ENCODE data around the gene ST8SIA5.
A peak's percentile ranks its signal among the peaks of the same experiment; 100 is the strongest.

Gene ST8SIA5

DNA sequence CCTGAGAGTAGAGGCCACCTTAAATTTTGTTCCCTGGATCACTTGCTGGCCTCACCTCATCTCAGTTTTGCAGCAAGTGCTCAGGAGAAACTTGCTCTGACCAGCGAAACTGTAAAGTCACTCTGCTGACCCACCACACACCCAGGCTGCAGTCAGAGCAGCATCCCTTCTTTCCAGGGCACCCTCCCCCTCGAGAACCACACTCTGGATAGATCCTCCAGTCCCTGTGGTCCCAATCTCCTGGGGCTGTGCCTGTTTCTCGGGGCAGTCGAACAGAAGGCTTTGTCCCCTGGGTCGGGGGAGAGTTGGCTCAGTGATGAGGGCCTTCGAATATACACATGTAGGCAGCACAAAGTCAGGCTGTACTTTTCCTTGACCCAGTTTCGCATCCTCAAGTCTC, 18.4 kb downstream of the ST8SIA5 start:
- no peak for DNase-seq (ENCODE audit: low spot score)

DNA sequence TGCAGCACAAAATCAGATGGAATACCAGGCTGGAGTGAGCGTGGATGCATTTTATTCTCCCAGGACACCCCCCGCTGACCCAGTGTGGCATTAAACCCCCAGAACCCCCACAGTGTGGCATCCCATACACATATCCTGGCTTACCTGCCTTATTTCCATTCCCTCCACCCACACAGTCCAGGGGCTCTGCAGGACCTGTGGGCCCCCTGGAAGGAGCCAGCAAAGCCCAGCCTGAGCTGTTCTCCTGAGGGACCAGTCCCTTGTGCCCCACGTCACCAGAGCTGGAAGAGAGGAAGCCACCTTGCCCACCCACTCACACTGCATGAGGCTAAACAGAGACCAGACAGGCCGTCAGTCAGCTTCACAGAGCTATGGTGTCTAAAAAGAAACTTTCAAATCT, 20.1 kb downstream of the ST8SIA5 start:
- DNase-seq (ENCODE audit: low spot score): no peak

DNA sequence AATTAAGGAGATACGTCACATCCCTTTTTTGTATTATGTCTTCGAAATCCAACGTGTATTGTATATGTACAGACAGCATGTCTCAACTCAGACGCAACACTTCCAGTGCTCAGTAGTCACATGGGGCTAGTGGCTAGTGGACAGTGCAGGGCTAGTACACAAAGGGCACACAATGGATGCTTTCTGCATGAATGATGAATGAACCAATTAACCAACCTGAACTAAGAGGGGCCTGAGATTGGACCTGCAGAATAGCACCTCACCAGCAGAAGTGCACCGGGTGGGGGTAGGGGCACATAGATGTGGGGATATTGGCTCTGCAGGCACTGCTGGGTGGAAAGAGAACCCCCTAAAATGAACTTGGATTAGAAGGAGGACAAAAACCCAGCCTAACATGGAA, 20.7 kb downstream of the ST8SIA5 start:
- DNase-seq (ENCODE audit: low spot score): peak; percentile 84

DNA sequence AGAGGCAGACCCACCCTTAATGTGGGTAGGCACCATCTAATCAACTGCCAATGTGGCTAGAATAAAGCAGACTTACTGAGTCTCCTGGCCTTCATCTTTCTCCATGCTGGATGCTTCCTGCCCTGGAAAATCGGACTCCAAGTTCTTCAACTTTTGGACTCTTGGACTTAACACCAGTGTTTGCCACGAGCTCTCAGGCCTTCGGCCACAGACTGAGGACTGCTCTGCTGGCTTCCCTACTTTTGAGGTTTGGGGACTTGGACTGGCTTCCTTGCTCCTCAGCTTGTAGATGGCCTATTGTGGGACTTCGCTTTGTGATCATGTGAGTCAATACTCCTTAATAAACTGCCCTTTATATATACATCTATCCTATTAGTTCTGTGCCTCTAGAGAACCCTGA, 21.9 kb downstream of the ST8SIA5 start:
- no peak for DNase-seq (ENCODE audit: low spot score)

DNA sequence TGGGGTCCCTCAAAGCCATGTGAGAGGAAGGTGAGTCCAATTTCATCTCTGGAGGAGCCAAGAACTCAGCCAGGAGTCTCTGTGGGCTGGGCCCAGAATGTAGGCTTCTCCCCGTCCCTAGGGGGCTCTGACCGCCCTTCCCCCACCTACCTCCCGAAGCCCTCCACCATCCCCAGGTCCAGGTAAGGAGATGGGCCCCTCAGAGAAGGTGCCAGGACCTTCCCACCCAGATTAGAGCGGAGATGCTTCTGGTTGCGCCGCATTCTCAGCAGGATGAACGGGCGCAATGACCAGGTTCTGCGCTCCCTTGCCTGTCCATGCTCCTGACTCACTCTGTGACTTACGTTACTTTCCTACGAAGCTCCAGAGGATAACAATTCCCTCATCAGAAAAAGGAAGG, 23.0 kb downstream of the ST8SIA5 start:
- no peak for DNase-seq (ENCODE audit: low spot score)

DNA sequence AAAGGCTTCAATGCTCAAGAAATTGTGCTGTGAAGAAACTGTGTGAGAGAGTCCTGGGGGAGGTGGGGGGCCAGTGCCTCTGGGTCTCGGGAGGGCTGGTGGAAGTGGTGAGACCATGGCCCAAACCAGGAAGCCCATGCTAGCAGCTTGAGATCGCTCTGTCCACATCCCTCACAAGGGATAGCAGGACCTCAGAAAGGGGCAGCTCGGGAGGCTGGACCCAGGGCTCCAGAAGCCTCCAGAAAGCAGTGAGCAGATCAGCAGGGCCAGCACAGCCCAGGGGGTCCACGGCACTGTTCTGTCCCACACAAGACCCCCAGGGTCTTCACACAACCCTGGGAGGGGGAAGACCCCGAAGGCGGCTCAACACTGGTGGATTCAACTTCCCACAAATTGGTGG, 24.1 kb downstream of the ST8SIA5 start:
- no peak for DNase-seq (ENCODE audit: low spot score)

DNA sequence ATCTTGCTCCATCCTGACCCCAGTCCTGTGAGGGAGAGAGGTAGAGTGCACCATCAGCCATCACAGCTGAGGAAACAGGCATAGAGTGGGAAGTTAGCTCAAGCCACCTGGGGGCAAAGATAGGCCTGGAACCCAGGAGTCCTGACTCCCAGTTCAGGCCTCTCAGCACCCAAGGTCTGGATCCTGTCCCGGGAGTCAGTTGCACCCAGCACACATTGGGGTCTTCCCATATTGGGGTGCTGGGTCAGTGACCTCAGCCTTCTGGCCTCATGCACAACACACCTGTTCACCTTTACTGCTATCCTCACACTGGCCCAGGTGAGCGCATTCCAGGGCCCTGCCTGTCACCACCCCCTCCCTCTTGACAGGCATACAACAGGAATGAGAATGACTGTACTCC, 24.7 kb downstream of the ST8SIA5 start:
- DNase-seq (ENCODE audit: low spot score): no peak

DNA sequence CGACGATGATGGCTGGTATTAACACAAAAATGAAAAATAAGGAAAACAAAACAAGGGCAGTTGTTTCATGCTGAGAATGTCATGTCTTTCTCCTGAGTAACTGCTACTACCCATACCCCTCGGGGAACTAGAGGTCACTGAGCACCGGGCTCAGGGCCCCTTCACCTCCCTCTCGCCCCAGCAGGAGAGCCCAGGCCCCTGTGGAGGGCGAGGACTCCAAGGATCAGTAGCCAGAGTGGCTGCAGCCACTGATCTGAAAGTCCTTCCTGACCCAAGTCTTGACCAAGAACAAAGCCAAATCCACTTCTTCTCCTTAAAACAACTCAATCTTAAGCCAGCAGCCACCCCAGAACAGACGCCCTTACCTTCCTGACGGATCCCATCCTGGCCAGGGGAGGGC, 25.5 kb downstream of the ST8SIA5 start:
- no peak for DNase-seq (ENCODE audit: low spot score)

DNA sequence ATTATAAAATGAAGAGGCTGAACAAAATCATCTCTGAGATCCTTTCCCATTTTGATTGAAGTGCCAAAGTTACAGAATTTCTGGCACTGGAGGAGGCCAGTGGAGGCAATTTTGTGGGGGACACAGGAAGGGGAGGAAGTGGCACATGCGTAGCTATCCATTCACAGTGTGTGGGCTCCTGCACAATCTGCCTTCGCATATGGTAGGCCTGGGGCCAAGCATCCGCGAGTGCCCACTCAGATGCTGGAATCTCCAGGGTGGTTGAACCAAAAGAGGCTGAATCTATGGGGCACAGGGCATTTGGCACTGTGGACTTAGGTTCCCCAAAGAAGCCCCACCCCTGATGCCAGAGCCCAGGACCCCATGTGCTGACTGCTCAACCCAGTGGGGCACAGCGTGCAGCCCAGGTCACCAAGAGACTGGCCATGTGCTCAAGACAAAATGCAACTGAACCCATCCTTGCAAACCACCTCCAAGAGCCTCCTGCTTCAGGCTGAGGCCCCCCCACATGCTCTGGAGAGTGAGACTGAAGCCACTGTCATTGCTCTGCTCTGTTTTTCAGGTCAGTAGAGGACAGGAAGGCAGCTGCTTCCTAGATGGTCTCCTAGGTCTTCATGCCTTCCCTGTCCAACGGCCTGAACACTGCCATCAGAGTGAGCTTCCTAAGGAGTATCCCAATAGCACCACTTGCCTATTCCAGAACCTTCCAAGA, 28.5 kb downstream of the ST8SIA5 start:
- no peak for DNase-seq (ENCODE audit: low spot score)

DNA sequence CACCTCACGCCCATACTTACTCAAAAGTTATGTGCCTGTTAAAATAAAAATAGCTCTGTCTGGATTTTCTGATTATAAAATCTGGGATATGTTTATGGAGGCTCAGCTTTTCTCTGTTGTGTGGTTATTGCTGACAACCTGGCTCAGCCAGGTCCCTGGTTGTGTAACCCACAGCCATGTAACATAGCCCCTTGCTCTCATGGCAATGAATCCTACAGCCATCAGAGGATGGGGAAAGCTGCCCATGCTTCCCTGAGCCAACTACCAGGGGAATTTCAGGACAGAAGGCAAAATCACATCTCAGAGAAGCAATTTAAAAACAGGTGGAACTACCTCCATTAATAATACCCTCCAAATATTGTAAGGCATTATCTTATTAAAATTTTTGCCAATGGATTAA, 29.7 kb downstream of the ST8SIA5 start:
- DNase-seq (ENCODE audit: low spot score): no peak

DNA sequence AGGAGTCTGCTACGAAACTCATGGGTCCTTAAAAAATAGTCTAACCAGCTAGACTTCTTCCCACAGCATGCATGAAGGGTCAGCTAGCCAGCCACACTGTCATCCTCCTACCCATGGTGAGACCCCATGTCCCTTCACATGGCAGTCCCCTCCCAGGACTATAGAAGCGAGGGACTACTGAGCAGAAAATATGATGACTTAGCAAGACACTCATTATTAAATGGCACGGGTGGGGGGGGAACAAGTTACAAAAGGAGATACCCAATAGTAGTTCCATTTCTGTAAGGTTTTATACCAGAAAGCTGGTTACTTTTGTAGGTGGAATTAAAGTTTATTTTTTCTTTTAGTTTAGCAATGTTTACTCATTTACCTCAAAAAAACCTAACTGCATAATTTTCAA, 31.5 kb downstream of the ST8SIA5 start:
- no peak for DNase-seq (ENCODE audit: low spot score)

DNA sequence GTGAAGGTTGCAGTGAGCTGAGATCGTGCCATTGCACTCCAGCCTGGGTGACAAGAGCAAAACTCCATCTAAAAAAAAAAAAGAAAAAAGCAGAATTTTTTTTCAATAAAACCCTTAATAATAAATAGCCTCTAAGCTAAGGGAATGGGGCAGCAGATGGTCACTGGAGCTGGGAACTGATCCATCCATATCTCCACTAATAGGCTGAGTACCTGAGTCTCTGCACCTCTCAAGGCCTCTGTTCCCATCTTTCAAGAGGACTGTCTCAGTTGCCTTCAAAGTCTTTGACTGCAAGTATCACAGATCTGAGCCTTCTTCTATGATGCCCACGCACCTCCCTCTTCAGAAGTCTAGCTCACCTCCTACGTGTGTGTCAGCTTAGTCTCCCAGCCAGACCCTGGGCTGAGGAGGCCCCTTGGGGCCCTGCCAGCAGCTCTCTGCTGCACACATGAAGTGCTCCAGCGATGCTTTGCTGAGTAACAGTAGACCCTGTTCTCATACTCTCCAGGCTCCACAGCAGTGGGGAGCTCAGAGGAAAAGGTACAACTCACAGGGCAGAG, 32.9 kb downstream of the ST8SIA5 start:
- DNase-seq (ENCODE audit: low spot score): no peak

DNA sequence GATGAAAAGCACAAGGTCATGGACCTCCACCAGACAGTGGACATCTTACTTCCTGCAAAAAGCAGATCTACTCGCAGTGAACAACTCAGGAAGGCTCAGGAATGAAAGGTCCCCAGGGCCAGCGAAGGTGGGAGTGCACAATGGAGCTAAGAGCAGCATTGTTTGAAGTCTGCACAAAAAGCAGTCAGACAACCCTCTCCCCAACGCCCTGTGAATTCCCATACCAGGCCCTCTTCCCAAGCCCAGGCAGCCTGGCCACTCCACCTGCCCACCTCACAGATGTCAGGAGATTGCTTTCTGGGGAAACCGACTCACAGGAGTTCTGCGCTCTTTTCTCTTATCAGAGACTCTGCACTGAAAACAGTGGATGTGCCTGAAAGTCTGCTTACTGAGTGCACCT, 34.8 kb downstream of the ST8SIA5 start:
- no peak for DNase-seq (ENCODE audit: low spot score)

DNA sequence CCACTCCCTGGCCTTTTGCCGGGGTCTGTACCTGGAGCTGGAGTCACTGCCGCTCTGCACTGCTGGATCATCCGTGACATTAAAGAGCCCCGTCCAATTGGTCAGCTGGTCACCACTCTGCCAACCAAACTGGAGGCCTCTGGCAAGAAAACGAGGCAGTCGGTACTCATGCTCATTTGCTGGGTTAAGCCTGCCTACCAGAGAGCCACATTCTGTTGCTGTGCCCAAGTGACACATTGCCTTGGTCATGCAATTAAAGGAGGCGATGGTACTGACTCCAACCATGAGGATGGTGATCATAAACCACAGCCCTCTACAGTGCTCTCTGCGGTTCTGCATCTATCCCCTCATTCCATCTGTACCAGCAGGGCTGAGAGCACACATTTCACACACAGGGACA, 35.5 kb downstream of the ST8SIA5 start:
- DNase-seq (ENCODE audit: low spot score): no peak

DNA sequence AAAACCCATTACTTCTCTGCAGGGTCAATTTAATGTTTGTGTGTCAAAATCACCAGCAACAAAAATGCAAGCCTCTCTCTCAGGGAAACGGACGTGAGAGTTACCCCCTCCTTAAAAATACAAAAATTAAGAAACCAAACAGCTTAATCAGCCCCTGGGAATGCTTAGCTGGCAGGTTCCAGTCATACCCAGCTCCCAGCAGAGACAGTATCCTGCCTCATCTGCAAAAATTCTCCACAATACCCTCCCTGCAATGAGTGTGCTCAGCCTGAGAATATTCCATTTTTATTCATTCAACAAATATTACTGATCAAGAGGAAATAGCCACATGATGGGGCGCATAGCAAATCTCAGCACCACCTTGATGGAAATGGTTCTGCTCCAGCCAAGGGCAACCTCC, 36.3 kb downstream of the ST8SIA5 start:
- DNase-seq (ENCODE audit: low spot score): no peak

DNA sequence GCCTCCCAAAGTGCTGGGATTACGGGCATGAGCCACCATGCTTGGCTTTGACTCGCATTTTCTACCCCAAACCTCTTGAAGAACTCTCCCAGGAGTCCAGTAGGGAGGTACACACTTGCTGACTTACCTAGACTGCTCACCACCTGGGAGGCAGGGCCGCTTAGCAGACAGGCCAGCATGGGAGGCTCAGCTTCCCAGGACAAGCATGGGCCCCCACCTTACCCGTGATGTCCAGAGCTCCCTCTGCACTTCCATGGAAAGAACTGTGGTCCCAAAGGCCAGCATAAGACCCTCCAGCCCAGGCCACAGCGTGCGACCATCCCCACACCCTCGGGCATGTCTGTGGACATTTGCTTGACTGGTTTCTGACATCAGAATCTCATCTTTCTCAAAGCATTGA, 36.8 kb downstream of the ST8SIA5 start:
- DNase-seq (ENCODE audit: low spot score): no peak

DNA sequence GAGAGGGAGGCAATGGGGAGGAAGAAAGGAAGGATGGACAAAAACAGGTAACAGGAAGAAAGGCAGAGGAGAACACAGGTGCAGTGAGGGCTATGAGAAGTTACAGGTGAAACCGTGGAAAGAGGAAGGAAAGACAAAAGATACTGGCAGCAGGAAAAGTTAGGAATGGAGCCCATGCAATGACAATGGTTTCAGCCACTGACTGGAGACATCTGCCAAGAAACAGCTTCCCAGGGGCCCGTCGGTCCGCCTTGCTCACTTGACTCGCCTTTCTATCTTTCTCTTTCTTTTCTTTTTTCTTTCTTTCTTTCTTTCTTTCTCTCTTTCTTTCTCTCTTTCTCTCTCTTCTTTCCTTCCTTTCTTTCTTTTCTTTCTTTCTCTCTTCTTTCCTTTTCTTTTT, 37.5 kb downstream of the ST8SIA5 start:
- no peak for DNase-seq (ENCODE audit: low spot score)

DNA sequence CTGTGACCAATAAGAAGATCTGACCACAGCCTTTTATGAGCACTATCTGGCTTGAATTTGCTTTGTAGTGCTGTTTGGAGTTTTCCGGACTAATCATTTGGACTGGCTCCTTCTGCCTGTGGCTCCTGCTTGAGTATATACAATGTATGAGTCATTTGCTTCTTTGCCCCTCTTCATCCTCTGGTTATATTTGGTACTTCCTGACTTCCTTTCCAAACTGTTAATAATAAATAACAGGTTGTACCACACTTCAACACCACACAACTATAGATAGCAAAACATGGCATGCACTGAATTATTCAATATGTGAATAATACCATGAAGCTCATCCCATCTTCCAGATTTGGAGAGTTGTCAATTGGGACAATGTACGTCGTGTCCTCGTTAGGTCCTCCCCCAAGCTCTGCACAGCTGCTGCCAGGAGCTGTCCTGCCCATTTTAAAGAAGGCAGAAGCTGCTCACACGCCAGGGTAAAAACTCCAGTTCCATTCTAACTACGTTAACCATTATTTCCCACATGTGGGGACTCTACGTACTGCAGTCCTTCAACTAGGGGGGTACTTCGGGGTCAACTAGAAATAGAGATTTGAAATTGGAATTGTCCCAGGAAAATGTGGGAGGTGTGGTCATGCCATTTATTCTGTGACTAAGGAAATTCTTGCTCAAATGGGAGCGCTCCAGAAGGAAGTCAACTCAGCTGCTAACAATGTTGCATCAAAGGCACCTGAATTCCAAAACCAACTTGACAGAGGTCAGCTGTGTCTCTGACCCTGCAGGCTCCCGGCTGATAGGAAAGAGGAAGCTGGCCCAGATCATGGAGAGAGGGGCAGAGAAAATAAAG, 38.1 kb downstream of the ST8SIA5 start:
- DNase-seq (ENCODE audit: low spot score): no peak

DNA sequence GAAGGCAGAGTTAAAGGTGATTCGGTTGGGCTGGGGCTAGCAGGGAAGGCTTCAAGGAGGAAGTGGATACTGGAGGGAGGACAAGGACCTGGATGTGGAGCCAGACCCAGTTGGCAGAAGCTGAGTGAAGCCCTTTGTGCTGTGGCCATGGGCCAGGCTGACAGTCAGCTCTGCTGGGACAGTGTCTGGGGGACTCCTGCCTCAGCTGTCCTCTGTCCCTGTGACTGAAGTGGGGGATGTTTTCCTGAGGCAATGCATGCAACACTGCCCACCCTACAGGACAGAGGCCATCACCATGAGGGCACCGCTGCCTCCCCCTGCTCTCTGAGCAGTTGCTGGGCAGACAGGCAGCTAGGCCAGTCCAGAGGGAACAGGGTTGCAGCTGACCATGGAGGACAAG, 40.0 kb downstream of the ST8SIA5 start:
- DNase-seq (ENCODE audit: low spot score): peak; percentile 77

DNA sequence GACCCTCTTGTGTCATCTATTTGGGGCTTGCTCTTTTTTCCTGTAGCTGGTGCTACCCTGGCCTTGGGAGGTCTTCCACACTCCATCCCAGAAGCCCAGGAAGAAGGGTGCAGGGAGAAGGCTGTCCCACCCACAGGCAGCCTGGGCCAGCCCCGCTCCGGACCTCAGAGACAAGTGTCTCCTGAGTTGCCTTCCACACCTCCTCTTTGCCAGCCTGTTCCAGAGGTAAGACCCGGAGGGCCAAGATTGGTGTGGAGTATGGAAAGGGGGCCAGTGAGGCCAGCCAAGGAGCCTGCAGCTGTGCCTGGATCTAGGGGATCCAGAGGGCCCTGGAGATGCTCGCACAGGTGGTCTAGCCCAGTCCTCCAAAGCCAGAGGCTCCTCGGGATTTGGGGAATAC, 40.5 kb downstream of the ST8SIA5 start:
- no peak for DNase-seq (ENCODE audit: low spot score)

DNA sequence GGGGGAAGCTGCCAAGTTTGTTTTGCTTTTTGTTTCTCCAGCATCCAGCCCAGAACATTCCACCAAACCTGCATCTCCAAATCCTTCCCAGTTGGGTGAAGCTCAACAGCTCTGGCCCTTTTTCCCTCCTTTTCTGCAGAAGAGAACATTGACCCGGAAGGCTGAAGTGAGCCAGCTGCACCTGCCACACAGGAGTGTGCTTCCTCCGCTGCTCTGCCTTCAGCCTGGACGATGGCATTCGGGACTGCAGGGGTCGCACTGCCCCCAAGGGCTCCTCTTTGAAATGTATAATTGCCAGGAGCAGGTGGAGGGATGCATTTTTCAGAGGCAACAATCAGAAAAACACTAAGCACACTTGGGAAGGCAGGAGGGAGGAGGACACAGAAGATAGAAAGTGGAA, 41.8 kb downstream of the ST8SIA5 start:
- DNase-seq (ENCODE audit: low spot score): no peak

DNA sequence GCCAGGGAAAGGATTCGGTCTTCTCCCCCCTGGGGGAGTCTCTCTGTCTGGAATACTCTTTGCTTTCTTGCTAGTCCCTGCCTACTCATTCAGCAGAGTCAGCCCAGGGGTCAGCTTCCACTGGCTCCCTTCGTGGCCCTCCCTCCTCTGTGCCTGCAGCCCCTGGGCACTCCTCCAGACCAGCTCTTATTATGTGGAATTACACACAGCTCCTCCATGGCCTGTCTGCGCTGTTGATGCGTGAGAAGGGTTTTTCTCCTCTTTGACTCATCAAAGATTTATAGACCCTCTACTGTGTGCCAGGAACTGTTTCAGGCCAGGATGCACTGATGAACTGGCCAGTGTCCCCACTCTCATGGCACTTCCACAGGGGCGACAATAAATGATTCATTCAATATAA, 44.4 kb downstream of the ST8SIA5 start:
- DNase-seq (ENCODE audit: low spot score): no peak

DNA sequence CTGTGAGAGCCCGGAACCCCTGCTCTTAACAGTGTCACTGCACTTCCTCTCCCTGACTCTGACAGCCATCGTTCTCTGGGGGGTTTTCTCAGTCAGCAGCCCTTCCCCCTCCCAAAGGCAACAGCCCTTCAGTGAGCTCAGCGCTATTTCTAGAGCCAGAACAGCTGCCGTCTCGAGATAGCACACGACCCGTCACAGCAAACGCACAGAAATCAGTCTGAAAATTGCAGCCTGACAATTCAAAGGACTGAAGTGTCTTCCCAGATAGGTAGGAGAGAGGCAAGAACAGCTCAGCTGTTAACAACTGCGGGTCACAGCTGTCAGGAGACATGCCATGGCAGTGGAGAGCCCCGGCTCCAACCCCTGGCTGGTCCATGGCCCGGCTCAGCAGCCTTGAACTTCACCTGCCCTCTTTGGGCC, 45.4 kb downstream of the ST8SIA5 start:
- no peak for DNase-seq (ENCODE audit: low spot score)
